GM21447 (cell line): ENCODE results near the gene STXBP3.

Source experiments
- ATAC-seq: cut with Tn5 transposase; IDR thresholded peaks from one replicate; pipeline ENCODE4 v1.9.1; 2021; ENCODE audit not compliant: unreplicated experiment

The STXBP3 gene

DNA sequence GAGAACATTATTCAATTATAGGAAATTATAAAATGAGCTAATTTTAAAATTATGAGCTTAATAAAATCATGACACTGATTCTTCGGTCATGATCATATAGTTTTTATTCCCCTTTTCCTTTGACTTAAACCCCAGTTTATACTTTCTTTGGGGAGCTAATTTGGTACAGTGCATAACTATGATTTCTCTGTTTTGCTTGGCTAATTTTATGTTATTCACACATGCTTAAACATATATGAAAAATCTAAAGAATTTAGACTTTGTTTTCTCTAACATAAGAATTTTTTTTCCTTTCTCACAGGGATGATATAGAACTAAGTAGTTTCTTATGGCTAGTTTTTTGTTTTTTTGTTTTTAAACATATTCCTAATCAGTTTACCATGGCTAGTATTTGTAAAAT is 52.5 kb downstream of the STXBP3 start:
- ATAC-seq: no peak

GRCh38 chr1:108801101-108801500 is 54.6 kb downstream of the STXBP3 start:
- ATAC-seq: no peak

DNA sequence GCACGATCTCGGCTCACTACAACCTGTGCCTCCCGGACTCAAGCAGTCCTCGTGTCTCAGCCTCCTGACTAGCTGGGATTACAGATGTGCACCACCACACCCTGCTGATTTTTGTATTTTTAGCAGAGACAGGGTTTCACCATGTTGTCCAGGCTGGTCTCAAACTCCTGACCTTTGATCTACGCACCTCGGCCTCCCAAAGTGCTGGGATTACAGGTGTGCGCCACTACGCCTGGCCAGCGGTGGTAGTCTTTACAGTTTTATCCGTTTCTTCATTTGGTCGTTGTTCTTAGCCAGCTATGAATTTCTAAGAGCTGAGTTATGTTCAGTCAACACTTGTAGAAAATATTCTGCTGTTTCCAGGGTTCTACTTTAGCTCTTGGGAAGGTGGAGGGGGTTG is 57.1 kb downstream of the STXBP3 start:
- no peak for ATAC-seq

DNA sequence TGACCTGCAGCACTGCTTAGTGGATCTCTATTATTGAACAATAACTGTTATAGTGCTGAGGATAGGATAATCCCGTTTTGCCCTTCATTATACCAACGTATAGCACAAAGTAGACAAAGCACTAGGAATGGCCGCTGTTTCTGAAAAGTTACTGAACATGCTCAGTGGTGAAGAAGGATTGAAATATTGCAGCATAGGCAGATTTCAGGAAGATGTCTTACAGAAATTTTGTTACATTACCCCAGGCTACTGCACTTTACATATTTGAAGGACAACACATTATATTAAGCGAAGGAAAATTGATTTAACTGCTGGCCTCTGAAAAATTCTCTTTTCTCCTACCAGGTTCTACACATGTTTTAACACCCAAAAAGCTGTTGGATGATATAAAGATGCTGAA is 62.0 kb downstream of the STXBP3 start:
- ATAC-seq: no peak

- no peak for ATAC-seq
These were observed 65.1 kb downstream of the STXBP3 start for GRCh38 chr1:108811611-108812010.

- ATAC-seq: no peak
These were observed 66.9 kb downstream of the STXBP3 start for GRCh38 chr1:108813326-108813725.

GRCh38 chr1:108814343-108815125 is 68.1 kb downstream of the STXBP3 start:
- no peak for ATAC-seq

DNA sequence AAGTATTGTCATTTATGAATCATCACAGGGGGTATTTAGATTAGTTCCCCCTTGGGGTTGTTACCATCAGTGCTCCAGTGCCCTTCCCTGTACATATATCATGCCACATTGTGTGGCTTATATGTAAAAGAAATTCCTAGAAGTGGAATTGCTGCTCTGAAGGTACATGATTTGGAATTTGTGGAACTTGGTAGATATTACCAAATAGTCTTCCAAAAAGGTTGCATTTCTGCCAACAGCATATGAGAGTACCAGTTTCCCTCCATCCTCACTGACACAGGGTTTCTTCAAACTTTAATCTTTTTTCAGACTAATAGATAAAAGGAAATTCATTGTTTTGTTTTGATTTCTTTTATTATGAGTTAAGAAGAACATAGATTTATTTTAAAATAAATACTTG is 69.1 kb downstream of the STXBP3 start:
- ATAC-seq: no peak

DNA sequence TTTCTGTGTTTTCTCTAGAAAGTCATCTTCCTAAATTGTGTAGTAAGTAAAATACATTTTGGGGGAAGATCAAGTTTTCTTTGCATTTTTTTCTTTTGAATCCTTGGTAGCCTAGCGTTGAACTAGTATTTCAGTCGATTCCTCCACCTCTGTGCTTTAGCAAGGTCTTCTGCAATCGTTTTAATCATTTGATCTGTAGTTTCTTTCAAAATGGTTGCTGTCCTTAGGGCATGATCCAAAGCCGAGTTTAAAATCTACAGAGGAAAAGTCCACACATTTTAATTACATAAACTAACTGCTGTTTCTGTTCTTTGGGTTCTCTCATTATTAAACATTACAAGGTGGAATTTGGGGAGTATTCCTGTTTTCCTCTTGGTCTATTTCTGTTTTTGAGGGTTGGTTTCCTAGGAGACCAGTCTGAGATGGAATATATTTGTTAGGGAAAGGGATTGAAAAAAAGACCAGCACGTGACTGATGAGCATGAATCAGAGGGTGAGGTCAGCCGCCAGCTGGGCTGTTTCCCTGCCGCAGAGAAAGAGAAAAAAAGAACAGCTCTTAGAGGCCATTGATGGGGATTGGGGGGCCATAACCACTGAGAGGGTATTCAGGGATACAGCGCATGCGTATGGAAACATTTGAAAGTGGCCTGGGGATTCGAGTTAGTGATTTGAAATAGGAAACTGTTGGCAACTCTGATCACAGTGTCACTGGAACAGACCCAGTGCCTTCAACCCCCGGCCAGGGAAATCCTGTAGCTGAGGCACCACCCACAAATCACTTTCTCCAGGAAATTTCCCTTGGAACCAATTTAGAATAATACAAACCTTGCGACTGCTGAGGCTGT is 69.8 kb downstream of the STXBP3 start:
- ATAC-seq: no peak

DNA sequence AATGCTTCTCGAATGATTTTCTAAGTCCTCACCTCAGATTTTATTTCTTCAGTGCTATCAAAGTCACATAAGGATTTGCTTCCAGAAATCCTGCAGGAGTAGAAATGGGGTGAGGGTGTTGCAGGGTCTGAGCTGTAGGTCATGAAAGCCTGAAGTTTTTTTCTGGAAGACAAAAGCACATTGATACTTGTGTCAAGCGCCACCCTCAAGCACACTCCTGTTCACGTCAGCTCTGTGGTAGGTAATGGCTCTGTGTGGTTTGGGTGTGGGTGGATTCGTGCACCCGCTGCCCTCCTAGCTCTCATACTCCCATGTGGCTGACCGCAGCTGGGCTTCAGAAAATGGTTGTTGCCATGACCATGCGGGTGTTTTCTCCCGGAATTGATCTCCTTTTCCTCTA is 70.5 kb downstream of the STXBP3 start:
- no peak for ATAC-seq

DNA sequence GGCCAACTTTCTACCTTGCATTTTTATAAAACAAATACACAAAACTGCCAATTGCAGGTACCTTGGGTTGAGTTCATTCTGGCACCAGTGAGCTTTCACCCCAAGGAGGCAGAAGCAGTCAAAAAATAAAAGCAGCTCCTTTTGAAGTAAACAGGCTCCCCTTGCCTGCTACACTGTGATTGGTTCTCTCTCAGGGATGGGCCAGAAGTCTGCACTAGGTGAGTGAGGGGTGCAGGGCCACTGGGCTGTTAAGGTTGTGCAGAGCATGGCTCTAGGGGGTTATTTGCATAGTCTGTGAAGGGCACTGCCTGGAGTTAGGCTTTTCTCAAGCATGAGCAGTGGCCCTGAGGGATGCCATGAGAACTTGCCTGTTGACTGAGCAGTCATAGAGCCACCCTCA is 71.3 kb downstream of the STXBP3 start:
- no peak for ATAC-seq

GRCh38 chr1:108819878-108820277 is 73.4 kb downstream of the STXBP3 start:
- no peak for ATAC-seq

DNA sequence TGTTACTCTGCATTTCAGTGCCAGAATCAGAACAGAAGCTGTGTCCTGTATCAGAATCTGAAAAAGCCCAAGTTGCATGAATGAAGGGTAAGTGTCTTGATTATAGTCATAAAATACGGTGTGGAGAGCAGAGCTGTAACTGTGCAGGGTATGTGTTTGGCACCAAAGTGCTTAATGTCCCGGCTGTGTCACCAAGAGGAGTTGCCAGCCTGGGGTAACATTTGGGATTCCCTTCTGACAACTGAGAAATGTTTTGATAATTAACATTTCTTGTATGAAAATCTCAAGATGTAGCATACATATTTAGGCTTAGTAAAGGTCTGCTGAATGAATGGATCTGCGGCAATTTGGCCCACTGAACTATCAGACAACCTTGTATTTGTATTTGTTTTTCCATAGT is 77.2 kb downstream of the STXBP3 start:
- no peak for ATAC-seq

GRCh38 chr1:108824051-108824450 is 77.6 kb downstream of the STXBP3 start:
- no peak for ATAC-seq

- ATAC-seq: no peak
These were observed 79.7 kb downstream of the STXBP3 start for GRCh38 chr1:108826081-108826635.

GRCh38 chr1:108828074-108828961 is 81.8 kb downstream of the STXBP3 start:
- ATAC-seq: no peak

GRCh38 chr1:108829498-108829916 is 83.0 kb downstream of the STXBP3 start:
- no peak for ATAC-seq

DNA sequence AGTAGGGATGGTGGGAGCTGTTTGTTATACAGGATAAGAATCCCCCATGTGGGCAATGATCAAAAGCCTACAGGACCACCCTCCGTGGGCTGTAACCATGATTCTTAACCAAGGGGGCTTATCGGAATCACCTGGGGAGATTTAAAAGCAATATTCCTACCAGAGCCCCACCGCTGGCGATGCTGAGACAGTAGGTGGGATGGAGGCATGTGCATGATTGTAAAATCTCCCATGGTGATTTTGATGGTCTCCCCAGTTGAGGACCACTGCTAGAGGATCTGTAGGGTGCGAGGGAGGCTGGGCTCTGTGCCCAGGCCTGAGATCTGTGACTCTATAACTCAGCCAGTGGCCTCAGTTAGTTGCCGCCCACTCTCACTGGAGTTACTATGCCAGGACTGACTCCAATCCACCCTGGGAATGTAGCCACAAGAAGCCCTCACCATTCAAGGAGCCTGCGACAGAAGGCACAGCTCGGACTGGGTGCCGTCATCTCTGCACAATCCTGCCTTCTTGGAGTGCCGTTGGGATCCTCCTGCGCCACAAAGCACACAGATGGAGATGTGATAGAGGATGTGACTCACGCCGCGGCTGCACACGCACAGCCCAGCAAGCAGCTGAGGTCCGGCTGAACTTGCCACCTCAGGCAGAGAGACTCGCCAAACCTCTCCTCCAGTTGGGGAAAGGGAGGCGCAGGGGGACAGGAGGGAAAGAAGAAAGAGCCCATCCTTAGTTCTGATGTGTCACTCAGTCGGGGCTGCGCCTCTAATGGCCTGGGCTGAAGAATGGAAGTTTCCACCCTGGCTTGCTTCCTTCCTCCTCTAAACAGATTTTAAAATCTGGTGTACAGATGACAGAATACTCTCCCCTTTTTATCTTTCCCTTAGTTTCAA is 83.9 kb downstream of the STXBP3 start:
- no peak for ATAC-seq

GRCh38 chr1:108831225-108831624 is 84.8 kb downstream of the STXBP3 start:
- ATAC-seq: no peak

- no peak for ATAC-seq
These were observed 86.5 kb downstream of the STXBP3 start for GRCh38 chr1:108832929-108833328.
